ENCODE measurements around the gene OTUD5. TPM values are rescaled to one million over a fixed set of nuclear protein-coding genes. Genes with fewer than 3 reads are reported as not detected.

The OTUD5 gene
- total RNA-seq, 1 experiment from 2014 or later = 52.6 TPM

GRCh38 chrX:48899078-48899410 lies 58.4 kb downstream of the OTUD5 start (continued):
- TF ChIP-seq NR2C2 (CRISPR knock-in tag; IDR thresholded peaks at IDR 0.05) (no peak), ZNF138 (CRISPR knock-in tag; conservative IDR thresholded peaks at IDR 0.05) (no peak), PRRX2 (CRISPR knock-in tag; IDR thresholded peaks at IDR 0.05) (no peak)
- TF ChIP-seq, protein P1, sequence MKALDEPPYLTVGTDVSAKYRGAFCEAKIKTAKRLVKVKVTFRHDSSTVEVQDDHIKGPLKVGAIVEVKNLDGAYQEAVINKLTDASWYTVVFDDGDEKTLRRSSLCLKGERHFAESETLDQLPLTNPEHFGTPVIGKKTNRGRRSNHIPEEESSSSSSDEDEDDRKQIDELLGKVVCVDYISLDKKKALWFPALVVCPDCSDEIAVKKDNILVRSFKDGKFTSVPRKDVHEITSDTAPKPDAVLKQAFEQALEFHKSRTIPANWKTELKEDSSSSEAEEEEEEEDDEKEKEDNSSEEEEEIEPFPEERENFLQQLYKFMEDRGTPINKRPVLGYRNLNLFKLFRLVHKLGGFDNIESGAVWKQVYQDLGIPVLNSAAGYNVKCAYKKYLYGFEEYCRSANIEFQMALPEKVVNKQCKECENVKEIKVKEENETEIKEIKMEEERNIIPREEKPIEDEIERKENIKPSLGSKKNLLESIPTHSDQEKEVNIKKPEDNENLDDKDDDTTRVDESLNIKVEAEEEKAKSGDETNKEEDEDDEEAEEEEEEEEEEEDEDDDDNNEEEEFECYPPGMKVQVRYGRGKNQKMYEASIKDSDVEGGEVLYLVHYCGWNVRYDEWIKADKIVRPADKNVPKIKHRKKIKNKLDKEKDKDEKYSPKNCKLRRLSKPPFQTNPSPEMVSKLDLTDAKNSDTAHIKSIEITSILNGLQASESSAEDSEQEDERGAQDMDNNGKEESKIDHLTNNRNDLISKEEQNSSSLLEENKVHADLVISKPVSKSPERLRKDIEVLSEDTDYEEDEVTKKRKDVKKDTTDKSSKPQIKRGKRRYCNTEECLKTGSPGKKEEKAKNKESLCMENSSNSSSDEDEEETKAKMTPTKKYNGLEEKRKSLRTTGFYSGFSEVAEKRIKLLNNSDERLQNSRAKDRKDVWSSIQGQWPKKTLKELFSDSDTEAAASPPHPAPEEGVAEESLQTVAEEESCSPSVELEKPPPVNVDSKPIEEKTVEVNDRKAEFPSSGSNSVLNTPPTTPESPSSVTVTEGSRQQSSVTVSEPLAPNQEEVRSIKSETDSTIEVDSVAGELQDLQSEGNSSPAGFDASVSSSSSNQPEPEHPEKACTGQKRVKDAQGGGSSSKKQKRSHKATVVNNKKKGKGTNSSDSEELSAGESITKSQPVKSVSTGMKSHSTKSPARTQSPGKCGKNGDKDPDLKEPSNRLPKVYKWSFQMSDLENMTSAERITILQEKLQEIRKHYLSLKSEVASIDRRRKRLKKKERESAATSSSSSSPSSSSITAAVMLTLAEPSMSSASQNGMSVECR (CRISPR knock-in tag; IDR thresholded peaks at IDR 0.05; ENCODE audit: borderline replicate concordance) = no peak

GRCh38 chrX:48897625-48898306 lies 59.6 kb downstream of the OTUD5 start, which contains the start of the genes PQBP1 and TIMM17B:
TSS of gene PQBP1 (plus strand) at chrX:48897930. CDS start at chrX:48898510, 580 bp downstream.
TSS of gene TIMM17B (minus strand) at chrX:48897768. CDS start at chrX:48897749, 19 bp downstream.
- Mint-ChIP-seq H3K36me3 (peaks cover 22% of the 10 kb centered on the region), H3K27me3 (ENCODE audit: low read depth) (no peaks in the 10 kb centered on the region), H3K9me3 (no peaks in the 10 kb centered on the region), H3K4me3 (peak within 1 kb of the TSS; percentile 85), H3K27ac (peak within 1 kb of the TSS; percentile 100), H3K4me1 (0 out of 2 replicates have a peak, but pooled peaks cover 8% of the 10 kb centered on the region)
- CTCF ChIA-PET = interaction anchor here (0.7 to 1.6 kb wide), 6 partner anchors 14 to 269 kb away, joined by 3 to 5 read pairs (median 4); partner anchors contain the start of gene KCND1
- DNase-seq (ENCODE audit: low spot score) (peak; percentile 85), ATAC-seq (peak; percentile 93)
- POLR2A ChIA-PET = interaction anchor here (0.6 to 1.7 kb wide), 10 partner anchors 14 to 335 kb away, joined by 3 to 9 read pairs (median 4); partner anchors contain the start of genes GRIPAP1, HDAC6, KCND1 and SLC35A2
- TF ChIP-seq ZNF232 (CRISPR knock-in tag; IDR thresholded peaks at IDR 0.05) = no peak
- peak; percentile 24; the same call in 1 of the 2 replicates for TF ChIP-seq ETV6 (CRISPR knock-in tag; IDR thresholded peaks at IDR 0.05)
- peak; percentile 10 for TF ChIP-seq SP1 (CRISPR knock-in tag; conservative IDR thresholded peaks at IDR 0.05)
- TF ChIP-seq ZMAT4 (CRISPR knock-in tag; IDR thresholded peaks at IDR 0.05) = no peak
- TF ChIP-seq FOXJ3 (CRISPR knock-in tag; IDR thresholded peaks at IDR 0.05; ENCODE audit: borderline replicate concordance) = no peak
- TF ChIP-seq, protein P2, sequence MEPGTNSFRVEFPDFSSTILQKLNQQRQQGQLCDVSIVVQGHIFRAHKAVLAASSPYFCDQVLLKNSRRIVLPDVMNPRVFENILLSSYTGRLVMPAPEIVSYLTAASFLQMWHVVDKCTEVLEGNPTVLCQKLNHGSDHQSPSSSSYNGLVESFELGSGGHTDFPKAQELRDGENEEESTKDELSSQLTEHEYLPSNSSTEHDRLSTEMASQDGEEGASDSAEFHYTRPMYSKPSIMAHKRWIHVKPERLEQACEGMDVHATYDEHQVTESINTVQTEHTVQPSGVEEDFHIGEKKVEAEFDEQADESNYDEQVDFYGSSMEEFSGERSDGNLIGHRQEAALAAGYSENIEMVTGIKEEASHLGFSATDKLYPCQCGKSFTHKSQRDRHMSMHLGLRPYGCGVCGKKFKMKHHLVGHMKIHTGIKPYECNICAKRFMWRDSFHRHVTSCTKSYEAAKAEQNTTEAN (CRISPR knock-in tag; IDR thresholded peaks at IDR 0.05) = no peak
- no peak for TF ChIP-seq ERG (CRISPR knock-in tag; IDR thresholded peaks at IDR 0.05)
- no peak for TF ChIP-seq ESRRA (CRISPR knock-in tag; IDR thresholded peaks at IDR 0.05; ENCODE audit: borderline replicate concordance)
- TF ChIP-seq, protein P3, sequence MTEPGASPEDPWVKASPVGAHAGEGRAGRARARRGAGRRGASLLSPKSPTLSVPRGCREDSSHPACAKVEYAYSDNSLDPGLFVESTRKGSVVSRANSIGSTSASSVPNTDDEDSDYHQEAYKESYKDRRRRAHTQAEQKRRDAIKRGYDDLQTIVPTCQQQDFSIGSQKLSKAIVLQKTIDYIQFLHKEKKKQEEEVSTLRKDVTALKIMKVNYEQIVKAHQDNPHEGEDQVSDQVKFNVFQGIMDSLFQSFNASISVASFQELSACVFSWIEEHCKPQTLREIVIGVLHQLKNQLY (CRISPR knock-in tag; IDR thresholded peaks at IDR 0.05) = no peak
- peak; percentile 71 for TF ChIP-seq NFYB (CRISPR knock-in tag; conservative IDR thresholded peaks at IDR 0.05; ENCODE audit: low read depth)
- TF ChIP-seq KAT7 (CRISPR knock-in tag; IDR thresholded peaks at IDR 0.05; ENCODE audit: borderline replicate concordance) = no peak
- no peak for TF ChIP-seq CTCF (IDR thresholded peaks at IDR 0.05)
- no peak for TF ChIP-seq TEAD1 (CRISPR knock-in tag; IDR thresholded peaks at IDR 0.05)
- no peak for TF ChIP-seq STAT6 (CRISPR knock-in tag; conservative IDR thresholded peaks at IDR 0.05; ENCODE audit: low read depth)
- TF ChIP-seq EMX1 (CRISPR knock-in tag; IDR thresholded peaks at IDR 0.05) = no peak
- TF ChIP-seq, protein P4, sequence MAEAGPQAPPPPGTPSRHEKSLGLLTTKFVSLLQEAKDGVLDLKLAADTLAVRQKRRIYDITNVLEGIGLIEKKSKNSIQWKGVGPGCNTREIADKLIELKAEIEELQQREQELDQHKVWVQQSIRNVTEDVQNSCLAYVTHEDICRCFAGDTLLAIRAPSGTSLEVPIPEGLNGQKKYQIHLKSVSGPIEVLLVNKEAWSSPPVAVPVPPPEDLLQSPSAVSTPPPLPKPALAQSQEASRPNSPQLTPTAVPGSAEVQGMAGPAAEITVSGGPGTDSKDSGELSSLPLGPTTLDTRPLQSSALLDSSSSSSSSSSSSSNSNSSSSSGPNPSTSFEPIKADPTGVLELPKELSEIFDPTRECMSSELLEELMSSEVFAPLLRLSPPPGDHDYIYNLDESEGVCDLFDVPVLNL (CRISPR knock-in tag; IDR thresholded peaks at IDR 0.05; ENCODE audit: borderline replicate concordance, low read depth) = no peak
- no peak for TF ChIP-seq GTF2I (CRISPR knock-in tag; conservative IDR thresholded peaks at IDR 0.05)
- TF ChIP-seq NFE2L1 (CRISPR knock-in tag; IDR thresholded peaks at IDR 0.05) = no peak
